Measurements from ENCODE around the gene AURKA. TPM values are rescaled to one million over a fixed set of nuclear protein-coding genes. Genes with fewer than 3 reads are reported as not detected.
A peak's percentile ranks its signal among the peaks of the same experiment; 100 is the strongest.

Gene AURKA
- polyA plus RNA-seq, 1 donor, result 13.7 TPM

DNA sequence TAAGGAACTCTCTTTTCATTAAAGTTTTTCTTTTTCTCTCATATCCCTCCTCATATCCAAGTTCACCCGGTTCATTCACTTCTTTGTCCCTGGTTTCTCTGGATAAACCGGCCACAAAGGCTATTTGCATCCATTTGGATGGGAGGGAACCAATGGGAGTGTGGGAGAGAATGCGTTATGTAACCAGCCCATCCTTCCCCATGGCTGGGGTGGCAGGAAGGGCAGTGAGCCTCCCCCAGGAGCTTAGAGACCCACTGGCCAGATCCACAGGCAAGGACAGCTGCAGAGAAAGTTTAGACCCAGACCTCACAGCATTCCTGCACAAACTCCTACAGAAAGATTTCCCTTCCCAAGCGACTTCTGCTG is 30.8 kb upstream of the AURKA start:
- no peaks in the 10 kb centered on the region for H3K9me3 ChIP-seq (ENCODE audit: control insufficient read depth, low read depth, low read length)
- DNase-seq, result no peak
- H3K27me3 ChIP-seq (ENCODE audit: control insufficient read depth, insufficient read depth, low read length), result no peaks in the 10 kb centered on the region
- no peak overlapping the region for H3K4me3 ChIP-seq (ENCODE audit: low read length)
- no peaks in the 10 kb centered on the region for H3K4me1 ChIP-seq (ENCODE audit: control insufficient read depth, insufficient read depth, low read length)
- no peaks in the 10 kb centered on the region for H3K36me3 ChIP-seq (ENCODE audit: control insufficient read depth, insufficient read depth, low read length)
- no peak overlapping the region for H3K27ac ChIP-seq (ENCODE audit: low read length)
- no CpG with 5 or more reads among the region's 4 CpGs for WGBS (ENCODE audit: insufficient coverage, low lambda C conversion rate)

DNA sequence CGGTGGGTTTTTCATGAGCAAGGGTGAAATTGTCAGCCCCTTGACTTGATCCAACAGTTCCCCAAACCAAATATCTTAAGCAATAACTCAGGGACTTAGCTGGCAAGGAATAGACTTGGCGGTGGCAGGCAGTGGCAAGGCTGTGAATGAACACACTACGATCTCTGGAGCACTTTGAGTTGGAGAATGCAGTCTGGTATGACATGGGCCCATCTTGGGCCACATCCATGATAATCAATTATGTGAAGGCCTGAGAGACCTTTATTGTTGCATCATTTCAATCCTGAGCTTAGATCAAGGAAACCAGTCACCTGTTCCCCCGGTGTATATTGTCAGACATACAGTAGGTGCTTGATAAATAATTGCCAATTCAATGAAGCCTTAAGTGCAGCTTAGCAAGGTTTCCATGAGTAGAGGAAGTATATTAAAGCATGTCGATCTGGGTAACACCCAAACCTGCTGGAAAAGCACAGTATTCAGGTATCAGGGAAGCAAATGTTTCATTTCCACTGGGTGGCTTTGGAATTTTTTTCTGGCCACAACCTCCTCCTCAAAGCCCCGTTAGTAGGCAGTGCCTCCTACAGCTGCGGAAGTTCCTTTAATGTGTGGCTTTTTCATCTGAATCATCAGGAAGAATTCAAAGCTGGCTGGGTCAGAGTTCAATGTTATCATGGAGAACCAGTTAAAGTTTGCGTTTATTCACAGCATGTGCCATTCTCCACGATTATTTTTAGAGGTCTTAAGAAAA is 30.2 kb upstream of the AURKA start:
- no peaks in the 10 kb centered on the region for H3K9me3 ChIP-seq (ENCODE audit: control insufficient read depth, low read depth, low read length)
- no peaks in the 10 kb centered on the region for H3K4me1 ChIP-seq (ENCODE audit: control insufficient read depth, insufficient read depth, low read length)
- DNase-seq, result no peak
- H3K27me3 ChIP-seq (ENCODE audit: control insufficient read depth, insufficient read depth, low read length), result no peaks in the 10 kb centered on the region
- WGBS (ENCODE audit: insufficient coverage, low lambda C conversion rate), result 73% methylated on average over 2 of the region's 9 CpGs
- H3K27ac ChIP-seq (ENCODE audit: low read length), result no peak overlapping the region
- no peak overlapping the region for H3K4me3 ChIP-seq (ENCODE audit: low read length)
- no peaks in the 10 kb centered on the region for H3K36me3 ChIP-seq (ENCODE audit: control insufficient read depth, insufficient read depth, low read length)

DNA sequence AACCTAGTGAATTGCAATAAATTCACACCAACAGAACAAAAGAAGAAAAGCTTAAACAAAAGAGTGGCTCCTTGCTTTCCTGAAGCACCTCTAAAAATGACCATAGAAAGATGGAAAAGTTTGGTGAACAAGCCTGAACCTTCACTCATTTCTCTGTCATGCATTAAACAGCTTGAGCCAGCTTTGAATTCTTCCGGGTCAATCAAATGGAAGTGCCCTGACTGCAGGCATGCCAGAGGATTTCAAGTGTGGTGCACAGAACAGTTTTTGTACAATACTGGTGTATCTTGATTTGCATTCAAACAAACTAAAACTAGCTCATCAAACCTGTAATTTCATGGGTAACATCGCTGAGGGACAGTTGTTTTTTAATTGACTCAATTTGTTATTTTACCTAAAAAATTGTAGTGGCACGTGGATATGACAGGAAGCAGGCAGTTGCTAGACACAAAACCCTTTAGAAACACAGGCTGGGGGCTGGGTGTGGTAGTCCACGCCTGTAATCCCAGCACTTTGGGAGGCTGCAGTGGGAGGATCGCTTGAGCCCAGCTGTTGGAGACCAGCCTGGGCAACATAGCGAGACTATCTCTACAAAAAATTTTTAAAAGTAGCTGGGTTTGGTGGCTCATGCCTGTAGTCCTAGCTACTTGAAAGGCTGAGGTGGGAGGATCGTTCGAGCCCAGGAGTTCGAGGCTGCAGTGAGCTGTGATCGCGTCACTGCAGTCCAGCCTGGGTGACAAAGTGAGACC is 29.1 kb upstream of the AURKA start:
- DNase-seq, result no peak
- Histone ChIP-seq H3K4me3 (ENCODE audit: low read length) (no peak overlapping the region), H3K4me1 (ENCODE audit: control insufficient read depth, insufficient read depth, low read length) (no peaks in the 10 kb centered on the region), H3K27ac (ENCODE audit: low read length) (no peak overlapping the region), H3K9me3 (ENCODE audit: control insufficient read depth, low read depth, low read length) (no peaks in the 10 kb centered on the region), H3K36me3 (ENCODE audit: control insufficient read depth, insufficient read depth, low read length) (peaks cover 3% of the 10 kb centered on the region), H3K27me3 (ENCODE audit: control insufficient read depth, insufficient read depth, low read length) (no peaks in the 10 kb centered on the region)
- no CpG with 5 or more reads among the region's 11 CpGs for WGBS (ENCODE audit: insufficient coverage, low lambda C conversion rate)

DNA sequence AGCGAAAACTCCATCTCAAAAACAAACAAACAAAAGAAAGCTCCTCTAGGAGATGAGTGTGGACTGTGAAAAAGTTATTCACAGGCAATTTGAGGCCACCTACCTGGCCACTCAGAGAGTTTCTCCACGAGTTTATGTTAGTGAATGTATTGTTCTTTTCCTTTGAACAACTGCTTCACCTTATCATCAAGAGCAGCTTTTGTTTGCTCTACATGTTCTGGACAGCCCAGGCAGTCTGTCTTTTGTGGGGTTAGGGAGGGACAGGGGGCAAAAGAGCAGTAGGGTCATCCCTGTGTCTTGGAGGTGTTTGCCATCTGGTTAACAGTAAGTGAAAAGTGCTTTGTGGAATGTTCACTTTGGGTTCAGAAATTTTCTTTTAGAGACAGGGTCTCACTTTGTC is 28.0 kb upstream of the AURKA start:
- no peak for DNase-seq
- no peaks in the 10 kb centered on the region for H3K9me3 ChIP-seq (ENCODE audit: control insufficient read depth, low read depth, low read length)
- 100% methylated on average over 1 of the region's 2 CpGs for WGBS (ENCODE audit: insufficient coverage, low lambda C conversion rate)

DNA sequence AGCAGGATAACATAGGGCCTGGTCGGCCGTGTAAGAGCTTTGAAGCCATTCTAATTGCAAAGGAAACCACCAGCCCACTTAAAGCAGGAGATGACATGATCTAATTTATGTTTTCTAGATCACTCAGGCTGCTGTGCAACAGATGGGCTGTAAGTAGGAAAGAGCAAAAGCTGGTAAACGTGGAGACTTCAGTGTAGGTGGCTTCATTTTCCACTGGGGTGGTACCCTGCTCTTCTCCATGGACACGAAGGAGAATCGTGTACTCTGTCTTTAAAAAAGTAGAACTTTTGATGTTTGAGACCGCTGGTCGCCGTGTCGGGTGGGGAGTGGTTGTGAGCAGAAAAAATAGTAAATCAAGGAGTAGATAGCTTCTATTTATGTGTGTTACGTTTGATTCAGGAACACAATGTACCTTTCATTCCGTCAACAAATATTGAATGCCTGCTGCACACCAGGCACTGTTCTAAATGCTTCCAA is 26.4 kb upstream of the AURKA start:
- Histone ChIP-seq H3K4me3 (ENCODE audit: low read length) (no peak overlapping the region), H3K4me1 (ENCODE audit: control insufficient read depth, insufficient read depth, low read length) (no peaks in the 10 kb centered on the region), H3K9me3 (ENCODE audit: control insufficient read depth, low read depth, low read length) (no peaks in the 10 kb centered on the region), H3K27me3 (ENCODE audit: control insufficient read depth, insufficient read depth, low read length) (no peaks in the 10 kb centered on the region), H3K36me3 (ENCODE audit: control insufficient read depth, insufficient read depth, low read length) (peaks cover 3% of the 10 kb centered on the region), H3K27ac (ENCODE audit: low read length) (no peak overlapping the region)
- WGBS (ENCODE audit: insufficient coverage, low lambda C conversion rate), result 85% methylated on average over 5 of the region's 11 CpGs
- DNase-seq, result no peak

More for the DNA sequence above, 28.0 kb upstream of the AURKA start:
- no peak overlapping the region for H3K4me3 ChIP-seq (ENCODE audit: low read length)
- H3K36me3 ChIP-seq (ENCODE audit: control insufficient read depth, insufficient read depth, low read length), result peaks cover 3% of the 10 kb centered on the region
- no peaks in the 10 kb centered on the region for H3K27me3 ChIP-seq (ENCODE audit: control insufficient read depth, insufficient read depth, low read length)
- no peak overlapping the region for H3K27ac ChIP-seq (ENCODE audit: low read length)
- H3K4me1 ChIP-seq (ENCODE audit: control insufficient read depth, insufficient read depth, low read length), result no peaks in the 10 kb centered on the region

DNA sequence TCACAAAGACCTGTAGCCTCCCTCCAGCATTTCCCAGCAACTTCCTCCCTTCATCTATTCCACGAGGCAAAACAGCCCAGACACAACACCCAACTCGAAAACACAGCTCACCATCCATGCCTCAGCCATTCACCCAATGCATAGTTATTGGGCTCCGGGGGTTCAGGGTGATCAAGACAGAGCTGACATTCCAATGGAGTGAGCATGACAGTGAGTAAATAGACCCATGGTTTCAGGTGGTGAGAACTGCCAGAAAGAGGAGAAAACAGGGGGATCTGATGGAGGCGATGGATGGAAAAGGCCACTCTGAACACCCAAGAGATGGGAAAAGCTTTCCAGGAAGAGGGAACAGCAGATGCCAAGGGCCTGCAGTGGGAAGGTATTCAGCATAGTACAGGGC is 25.9 kb upstream of the AURKA start:
- Histone ChIP-seq H3K27me3 (ENCODE audit: control insufficient read depth, insufficient read depth, low read length) (no peaks in the 10 kb centered on the region), H3K36me3 (ENCODE audit: control insufficient read depth, insufficient read depth, low read length) (peaks cover 3% of the 10 kb centered on the region), H3K4me1 (ENCODE audit: control insufficient read depth, insufficient read depth, low read length) (no peaks in the 10 kb centered on the region), H3K4me3 (ENCODE audit: low read length) (no peak overlapping the region), H3K27ac (ENCODE audit: low read length) (no peak overlapping the region), H3K9me3 (ENCODE audit: control insufficient read depth, low read depth, low read length) (no peaks in the 10 kb centered on the region)
- no peak for DNase-seq
- no CpG with 5 or more reads among the region's 4 CpGs for WGBS (ENCODE audit: insufficient coverage, low lambda C conversion rate)

DNA sequence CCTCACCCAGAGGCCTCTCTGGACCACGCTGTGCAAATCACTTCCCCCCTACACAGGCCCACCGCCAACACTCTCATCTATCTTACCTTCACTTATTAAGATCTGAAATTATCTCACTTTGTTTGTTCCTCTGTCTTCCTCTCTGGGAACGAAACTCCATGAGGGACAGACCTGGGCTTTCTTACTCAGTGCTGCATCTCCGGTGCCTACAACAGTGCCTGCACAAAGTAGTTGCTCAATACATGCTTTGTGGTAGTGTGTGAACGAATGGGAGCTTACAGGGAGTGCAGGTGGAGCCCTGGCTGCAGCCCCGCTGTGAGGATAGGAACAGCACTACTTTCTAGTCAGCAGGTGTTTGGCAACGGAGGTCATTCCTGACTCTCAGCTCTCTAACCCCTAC is 25.4 kb upstream of the AURKA start:
- no peaks in the 10 kb centered on the region for H3K27me3 ChIP-seq (ENCODE audit: control insufficient read depth, insufficient read depth, low read length)
- no peak for DNase-seq
- H3K4me1 ChIP-seq (ENCODE audit: control insufficient read depth, insufficient read depth, low read length), result no peaks in the 10 kb centered on the region
- WGBS (ENCODE audit: insufficient coverage, low lambda C conversion rate), result 100% methylated on average over 1 of the region's 7 CpGs
- no peak overlapping the region for H3K4me3 ChIP-seq (ENCODE audit: low read length)
- no peak overlapping the region for H3K27ac ChIP-seq (ENCODE audit: low read length)
- H3K36me3 ChIP-seq (ENCODE audit: control insufficient read depth, insufficient read depth, low read length), result peaks cover 3% of the 10 kb centered on the region
- H3K9me3 ChIP-seq (ENCODE audit: control insufficient read depth, low read depth, low read length), result no peaks in the 10 kb centered on the region

DNA sequence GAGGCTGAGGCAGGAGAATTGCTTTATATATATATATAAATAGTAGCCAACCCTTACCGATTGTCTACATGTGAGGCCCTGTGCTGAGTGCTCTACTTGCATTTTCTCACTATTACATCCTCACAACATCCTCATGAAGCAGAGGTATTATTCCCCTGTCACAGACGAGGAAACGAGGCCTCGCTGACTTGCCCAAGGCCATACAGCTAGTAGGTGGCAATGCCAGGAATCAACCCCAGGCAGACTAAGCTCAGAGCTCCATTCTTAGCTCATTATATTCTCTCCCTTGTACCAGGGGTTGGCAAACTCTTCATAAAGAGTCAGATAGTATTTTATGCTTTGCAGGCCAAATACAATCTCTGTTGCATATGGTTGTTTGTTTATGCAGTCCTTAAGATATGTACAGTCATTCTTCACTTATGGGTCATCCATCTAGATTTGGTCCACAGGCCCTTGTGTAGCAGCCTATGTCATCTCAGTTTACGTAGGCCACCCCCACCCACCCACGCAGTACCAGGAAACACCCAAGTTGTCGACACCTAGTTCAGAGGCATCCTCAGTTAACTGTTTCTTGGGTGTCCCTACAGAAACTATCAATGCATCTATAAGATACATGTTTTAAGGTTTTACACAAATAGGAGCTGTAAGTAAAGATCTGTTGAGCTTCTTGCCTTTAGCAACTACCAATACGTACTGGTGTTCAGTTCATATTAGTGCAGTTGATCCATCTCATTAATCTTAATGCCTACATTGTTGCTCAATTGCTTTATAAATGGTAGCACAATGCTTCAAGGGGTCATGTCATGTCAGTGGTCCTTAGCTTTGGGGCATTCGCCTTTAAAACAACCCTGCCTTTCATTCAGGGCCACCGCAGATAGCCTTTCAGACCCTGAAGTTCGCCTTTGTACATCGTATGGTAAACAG is 23.1 kb upstream of the AURKA start:
- no peak for DNase-seq
- Histone ChIP-seq H3K27me3 (ENCODE audit: control insufficient read depth, insufficient read depth, low read length) (no peaks in the 10 kb centered on the region), H3K9me3 (ENCODE audit: control insufficient read depth, low read depth, low read length) (no peaks in the 10 kb centered on the region), H3K36me3 (ENCODE audit: control insufficient read depth, insufficient read depth, low read length) (peaks cover 3% of the 10 kb centered on the region), H3K4me3 (ENCODE audit: low read length) (no peak overlapping the region), H3K27ac (ENCODE audit: low read length) (no peak overlapping the region), H3K4me1 (ENCODE audit: control insufficient read depth, insufficient read depth, low read length) (no peaks in the 10 kb centered on the region)
- WGBS (ENCODE audit: insufficient coverage, low lambda C conversion rate), result no CpG with 5 or more reads among the region's 12 CpGs

DNA sequence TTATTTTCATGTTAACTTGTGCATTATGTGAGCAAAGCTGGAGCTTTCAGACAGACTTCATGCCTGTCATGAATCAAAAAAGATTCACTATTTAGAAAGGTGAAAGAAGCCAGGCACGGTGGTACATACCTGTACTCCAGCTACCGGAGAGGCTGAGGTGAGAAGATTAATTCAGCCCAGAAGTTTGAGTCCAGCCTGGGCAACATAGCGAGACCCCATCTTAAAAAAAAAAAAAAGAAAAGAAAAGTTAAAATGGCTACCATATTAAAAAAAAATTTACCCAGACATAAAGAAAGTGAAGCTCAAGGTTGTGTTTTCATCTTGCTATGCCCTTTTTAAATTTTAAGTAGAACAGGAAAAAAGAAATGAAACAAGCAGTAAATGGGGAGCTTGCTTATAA is 20.9 kb upstream of the AURKA start:
- H3K27ac ChIP-seq (ENCODE audit: low read length), result no peak overlapping the region
- H3K4me1 ChIP-seq (ENCODE audit: control insufficient read depth, insufficient read depth, low read length), result no peaks in the 10 kb centered on the region
- no peaks in the 10 kb centered on the region for H3K9me3 ChIP-seq (ENCODE audit: control insufficient read depth, low read depth, low read length)
- peaks cover 8% of the 10 kb centered on the region for H3K36me3 ChIP-seq (ENCODE audit: control insufficient read depth, insufficient read depth, low read length)
- H3K27me3 ChIP-seq (ENCODE audit: control insufficient read depth, insufficient read depth, low read length), result no peaks in the 10 kb centered on the region
- WGBS (ENCODE audit: insufficient coverage, low lambda C conversion rate), result 100% methylated on average over 1 of the region's 3 CpGs
- DNase-seq, result no peak
- H3K4me3 ChIP-seq (ENCODE audit: low read length), result no peak overlapping the region

DNA sequence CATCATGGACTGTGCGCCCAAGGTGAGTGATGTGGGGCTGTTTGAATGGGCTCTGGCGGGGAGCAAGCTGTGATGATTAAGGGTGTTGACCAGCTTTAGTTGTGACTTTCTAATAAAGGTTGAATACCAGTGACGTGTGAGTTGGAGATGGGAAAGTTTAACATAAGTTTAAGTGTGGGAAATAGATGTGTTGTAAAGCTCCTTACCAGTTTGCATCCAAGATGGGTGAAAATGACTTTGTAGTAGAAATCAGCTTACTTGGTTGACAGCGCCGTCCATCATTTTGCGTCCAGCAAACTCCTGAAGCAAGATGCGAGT is 20.4 kb upstream of the AURKA start:
- no peak for DNase-seq

More for the DNA sequence above, 20.4 kb upstream of the AURKA start:
- Histone ChIP-seq H3K4me1 (ENCODE audit: control insufficient read depth, insufficient read depth, low read length) (no peaks in the 10 kb centered on the region), H3K27ac (ENCODE audit: low read length) (peak overlapping the region; percentile 58), H3K9me3 (ENCODE audit: control insufficient read depth, low read depth, low read length) (no peaks in the 10 kb centered on the region), H3K36me3 (ENCODE audit: control insufficient read depth, insufficient read depth, low read length) (peaks cover 13% of the 10 kb centered on the region), H3K4me3 (ENCODE audit: low read length) (peak overlapping the region; percentile 12), H3K27me3 (ENCODE audit: control insufficient read depth, insufficient read depth, low read length) (no peaks in the 10 kb centered on the region)
- WGBS (ENCODE audit: insufficient coverage, low lambda C conversion rate), result no CpG with 5 or more reads among the region's 7 CpGs
